K562 (cell line): ENCODE measurements around the gene NT5C3B. TPM values are rescaled to one million over a fixed set of nuclear protein-coding genes. Genes with fewer than 3 reads are reported as not detected.
A peak's percentile ranks its signal among the peaks of the same experiment; 100 is the strongest.

ENCODE experiments used
- ATAC-seq: fragments of 200-7000 bp; cut with Tn5 transposase; 3 replicates; pipeline ENCODE4 v1.9.1; 2020; ENCODE audit warnings: moderate library complexity
- BruUV-seq: library from RNA; stranded (reverse); fragments of 400-500 nt; replicated peaks from 2 replicates; lab custom pipeline; 2021; lab: Mats Ljungman, UMichigan
- CTCF ChIA-PET: fragments of 300-600 bp; formaldehyde crosslinking; extraction: SDS; loops from one replicate; lab custom pipeline; 2021; ENCODE audit warnings: low intra/inter-chr PET ratio; lab: Yijun Ruan, JAX
- POLR2A ChIA-PET: fragments of 300-600, 350-650 bp; sonication (Branson Sonifier 250); formaldehyde crosslinking; extraction: SDS; loops from one replicate; lab custom pipeline; 2021; ENCODE audit warnings: antibody characterized with exemption, inconsistent platforms; lab: Yijun Ruan, JAX
- DNase-seq, 4 experiments: peaks; one replicate each; pipeline versions ENCODE4 v3.0.0 to v3.0.0-alpha.2; 2011 to 2018; ENCODE audit warnings: low spot score in 3 of 4, mixed read lengths in 3 of 4; ENCODE audit errors: extremely low read depth in 1 of 4
- FAIRE-seq: peaks from 2 replicates; lab custom pipeline; 2011; peaks lifted over from hg19 to GRCh38; lab: Jason Lieb, UNC
- H2AFZ ChIP-seq: 2 replicates; pipeline ENCODE4 v1.6.0; 2011; ENCODE audit warnings: low read depth, low read length, control low read depth, inconsistent platforms
- H3K27ac ChIP-seq: fragments of 200-600 bp; 3 replicates; pipeline ENCODE4 v1.8.0; 2011; ENCODE audit warnings: low read depth, mild to moderate bottlenecking, control low read depth, inconsistent platforms, low read length, moderate library complexity, mixed read lengths; ENCODE audit errors: extremely low read depth
- H3K27me3 ChIP-seq, 2 experiments: fragments of 300-600 bp in 1 of 2; 2 replicates in 1 of 2; 3 replicates in 1 of 2; pipeline versions ENCODE4 v1.6.0 to v1.8.0; 2011; ENCODE audit warnings: inconsistent platforms in 2 of 2, low read length in 2 of 2, mild to moderate bottlenecking in 1 of 2, mixed read lengths in 1 of 2, moderate library complexity in 1 of 2; ENCODE audit not compliant: control insufficient read depth in 2 of 2, insufficient read depth in 2 of 2
- H3K36me3 ChIP-seq: fragments of 300-600 bp; 3 replicates; pipeline ENCODE4 v1.8.0; 2011; ENCODE audit warnings: mild to moderate bottlenecking, low read length, inconsistent platforms; ENCODE audit not compliant: control insufficient read depth, insufficient read depth
- H3K4me1 ChIP-seq, 2 experiments: fragments of 200-600 bp in 1 of 2; replicated peaks in 1 of 2; 2 replicates in 1 of 2; 3 replicates in 1 of 2; pipeline versions ENCODE4 v1.5.1 to v1.8.0; 2011; ENCODE audit warnings: inconsistent platforms in 2 of 2, low read length in 2 of 2, mild to moderate bottlenecking in 1 of 2, mixed read lengths in 1 of 2, moderate library complexity in 1 of 2; ENCODE audit not compliant: control insufficient read depth in 2 of 2, insufficient read depth in 2 of 2
- H3K4me2 ChIP-seq: 2 replicates; pipeline ENCODE4 v1.6.1; 2011; ENCODE audit warnings: low read length, control low read depth, inconsistent platforms, mixed read lengths; ENCODE audit not compliant: insufficient read depth
- H3K4me3 ChIP-seq: fragments of 200-600 bp; sonication (generic), shearing (Covaris generic); 2 replicates; pipeline ENCODE4 v1.5.1; 2016; ENCODE audit warnings: control low read depth, inconsistent platforms
- H3K79me2 ChIP-seq: fragments of 200-600 bp; 3 replicates; pipeline ENCODE4 v1.8.0; 2011; ENCODE audit warnings: low read length, inconsistent platforms; ENCODE audit not compliant: control insufficient read depth, insufficient read depth
- H3K9ac ChIP-seq, 2 experiments: 2 replicates each; pipeline versions ENCODE4 v1.6.0 to v1.6.1; 2011; ENCODE audit warnings: low read depth in 2 of 2, low read length in 2 of 2, control low read depth in 1 of 2, inconsistent platforms in 1 of 2, mild to moderate bottlenecking in 1 of 2, mixed read lengths in 1 of 2; ENCODE audit not compliant: insufficient read depth in 1 of 2
- H3K9me1 ChIP-seq: one replicate; pipeline ENCODE4 v1.6.0; 2011; ENCODE audit warnings: inconsistent platforms, mild to moderate bottlenecking, low read length, moderate library complexity; ENCODE audit not compliant: control insufficient read depth, insufficient read depth
- H3K9me3 ChIP-seq: replicated peaks from 2 replicates; pipeline ENCODE4 v1.5.1; 2011; ENCODE audit warnings: low read depth, low read length, inconsistent platforms; ENCODE audit not compliant: control insufficient read depth, insufficient read depth
- H4K20me1 ChIP-seq: replicated peaks from 2 replicates; pipeline ENCODE4 v1.6.1; 2011; ENCODE audit warnings: low read length, inconsistent platforms, mixed read lengths; ENCODE audit not compliant: control insufficient read depth, insufficient read depth
- CHD2 ChIP-seq: IDR thresholded peaks from 2 replicates; pipeline ENCODE4 v1.6.1; 2011; ENCODE audit warnings: low read depth, low read length
- EWSR1 ChIP-seq: fragments of 450-650 bp; IDR thresholded peaks from 2 replicates; pipeline ENCODE4 v1.6.1; 2018; ENCODE audit warnings: borderline replicate concordance, mild to moderate bottlenecking, low read depth, moderate library complexity; ENCODE audit not compliant: partially characterized antibody
- FOXK2 ChIP-seq, 2 experiments: fragments of 450-650 bp; IDR thresholded peaks in 1 of 2; conservative IDR thresholded peaks in 1 of 2; 2 replicates each; pipeline ENCODE4 v1.6.1; 2016; ENCODE audit warnings: low read depth in 2 of 2, mild to moderate bottlenecking in 1 of 2
- HMGN3 ChIP-seq: IDR thresholded peaks from 2 replicates; pipeline ENCODE4 v1.6.1; 2011; ENCODE audit warnings: borderline replicate concordance, low read depth, mild to moderate bottlenecking, mixed read lengths, low read length; ENCODE audit not compliant: insufficient read length; ENCODE audit errors: extremely low read depth
- KAT2B ChIP-seq: IDR thresholded peaks from one replicate; pipeline ENCODE4 v1.6.1; 2012; ENCODE audit warnings: low read depth, mild to moderate bottlenecking, control low read depth, inconsistent platforms, low read length, moderate library complexity
- PCBP2 ChIP-seq: fragments of 200-400 bp; formaldehyde crosslinking; IDR thresholded peaks from 2 replicates; pipeline ENCODE4 v1.6.1; 2018; ENCODE audit warnings: low read length, low read depth, mild to moderate bottlenecking, moderate library complexity; ENCODE audit not compliant: poor library complexity, severe bottlenecking
- PREB ChIP-seq: sonication (generic); formaldehyde crosslinking; IDR thresholded peaks from 2 replicates; pipeline ENCODE4 v1.8.1; 2023; ENCODE audit warnings: mild to moderate bottlenecking, missing genetic modification reagents
- RAD21 ChIP-seq, 2 experiments: fragments of 250-450 bp in 1 of 2; fragments of 450-650 bp in 1 of 2; sonication (Bioruptor Pico) in 1 of 2; formaldehyde crosslinking in 1 of 2; IDR thresholded peaks in 1 of 2; conservative IDR thresholded peaks in 1 of 2; 2 replicates each; pipeline versions ENCODE4 v1.4.0 to v1.8.0; 2020 to 2022; ENCODE audit warnings: mild to moderate bottlenecking in 2 of 2, moderate library complexity in 1 of 2
- RFX1 ChIP-seq: fragments of 450-650 bp; IDR thresholded peaks from 2 replicates; pipeline ENCODE4 v1.6.1; 2016; ENCODE audit warnings: mild to moderate bottlenecking, moderate library complexity
- RFX7 ChIP-seq: fragments of 250-450 bp; sonication (Bioruptor Pico); IDR thresholded peaks from 2 replicates; pipeline ENCODE4 v1.5.1; 2021; ENCODE audit warnings: mild to moderate bottlenecking
- SMAD3 ChIP-seq: fragments of 450-650 bp; formaldehyde crosslinking; conservative IDR thresholded peaks from 2 replicates; pipeline ENCODE4 v1.4.0; 2020; ENCODE audit warnings: mild to moderate bottlenecking
- SMARCC2 ChIP-seq: fragments of 450-650 bp; IDR thresholded peaks from 2 replicates; pipeline ENCODE4 v1.6.1; 2017; ENCODE audit warnings: antibody characterized with exemption, moderate library complexity, mild to moderate bottlenecking, low read depth
- SRSF7 ChIP-seq: fragments of 200-400 bp; formaldehyde crosslinking; optimal IDR thresholded peaks from 2 replicates; pipeline ENCODE3; 2017; ENCODE audit warnings: mild to moderate bottlenecking, low read depth, low read length
- TAL1 ChIP-seq: fragments of 450-650 bp; IDR thresholded peaks from 2 replicates; pipeline ENCODE4 v1.6.1; 2016; ENCODE audit warnings: mild to moderate bottlenecking
- XRCC3 ChIP-seq: fragments of 450-650 bp; IDR thresholded peaks from 2 replicates; pipeline ENCODE4 v1.6.1; 2017; ENCODE audit warnings: mild to moderate bottlenecking, moderate library complexity
- YBX1 ChIP-seq: fragments of 450-650 bp; IDR thresholded peaks from 2 replicates; pipeline ENCODE4 v1.7.1; 2016; ENCODE audit warnings: mild to moderate bottlenecking
- ZNF253 ChIP-seq: fragments of 250-450 bp; sonication (Bioruptor Pico); conservative IDR thresholded peaks from 2 replicates; pipeline ENCODE4 v1.6.1; 2021; ENCODE audit warnings: mild to moderate bottlenecking
- ZNF551 ChIP-seq: fragments of 250-450 bp; sonication (Bioruptor Pico); IDR thresholded peaks from 2 replicates; pipeline ENCODE4 v1.5.0; 2021; ENCODE audit warnings: mild to moderate bottlenecking, moderate library complexity
- ZNF589 ChIP-seq: fragments of 200-800 bp; sonication (Bioruptor generic); IDR thresholded peaks from 2 replicates; pipeline ENCODE4 v1.6.1; 2016; ENCODE audit warnings: low read depth, missing genetic modification characterization, missing compliant biosample characterization
- ZNF695 ChIP-seq: fragments of 450-650 bp; formaldehyde crosslinking; IDR thresholded peaks from 2 replicates; pipeline ENCODE4 v1.4.0; 2020; ENCODE audit warnings: mild to moderate bottlenecking, moderate library complexity
- ZNF696 ChIP-seq: fragments of 250-450 bp; sonication (Bioruptor Pico); conservative IDR thresholded peaks from 2 replicates; pipeline ENCODE4 v1.4.0; 2020; ENCODE audit warnings: mild to moderate bottlenecking, moderate library complexity
- ZNF830 ChIP-seq: fragments of 250-450 bp; sonication (Bioruptor Pico); IDR thresholded peaks from 2 replicates; pipeline ENCODE4 v1.5.0; 2021; ENCODE audit warnings: mild to moderate bottlenecking
- WGBS: fragments of 100-300 bp; shearing (Covaris generic); methylation state at CpG from one replicate; pipeline ENCODE4 v1.1.6; 2016; ENCODE audit warnings: low coverage, mixed read lengths; ENCODE audit not compliant: insufficient coverage; ENCODE audit errors: missing lambda C conversion rate; 5-methylcytosine and 5-hydroxymethylcytosine counted together
- in situ Hi-C: fragments of 300-500 bp; cut with MboI; formaldehyde crosslinking; loops from 4 replicates; pipeline ENCODE4 v1.15.0; 2018; ENCODE audit warnings: inconsistent platforms, mixed read lengths
- intact Hi-C: fragments of 100-400 bp; cut with micrococcal nuclease; formaldehyde crosslinking; loops from 2 replicates; pipeline ENCODE4 v1.14.2; 2022
- polyA plus RNA-seq, 8 experiments: library from polyadenylated mRNA; depleted of rRNA in 4 of 8; stranded (reverse) in 5 of 8; unstranded in 3 of 8; fragments of >200 nt; fragmentation: Nextera tagmentation in 2 of 8; fragmentation: Illumina TruSeq in 1 of 8; extraction: Ambion mirVana in 2 of 8; extraction: Trizol in 1 of 8; gene quantifications; 2 replicates each; pipeline versions ENCODE4 v1.2.1 to v1.2.3, GENCODE V29; 2011 to 2014; ENCODE audit warnings: inconsistent platforms in 1 of 8, missing spikeins in 1 of 8
- total RNA-seq, 7 experiments: library from RNA; depleted of rRNA in 6 of 7; stranded (reverse); fragments of >200 nt in 6 of 7; fragmentation: Illumina TruSeq in 2 of 7; extraction: Trizol in 2 of 7; gene quantifications; 2 replicates each; pipeline versions ENCODE4 v1.2.1 to v1.2.3, GENCODE V29; 2011 to 2021; ENCODE audit warnings: low replicate concordance in 1 of 7

Gene NT5C3B
- total and polyA plus RNA-seq, 9 of the 15 experiments (the other 6 are each of a cell fraction or from before 2014, with no cell fraction given): 2.0 to 166 (median 85.0) TPM

GRCh38 chr17:41864836-41865595 lies 29.0 kb upstream of the NT5C3B start, which contains the start of gene KLHL11:
Gene KLHL11, minus strand, starts transcription at chr17:41865423. Its CDS starts 53 bp downstream, at chr17:41865370.
- peak within 1 kb of the TSS; percentile 79 for H3K4me2 ChIP-seq
- H3K4me1 ChIP-seq: peaks cover 20 to 25% of the 10 kb centered on the region in 2 experiments
- H3K36me3 ChIP-seq: peaks cover 32% of the 10 kb centered on the region
- H3K79me2 ChIP-seq: peaks cover 45% of the 10 kb centered on the region
- peak within 1 kb of the TSS; percentile 81 for H3K27ac ChIP-seq
- BruUV-seq: no TSS peak
- ChIA-PET CTCF (no interaction called here), POLR2A (interaction anchor here (0.6 to 2.3 kb wide), 18 partner anchors 9 to 1314 kb away, joined by 3 to 10 read pairs (median 4); partner anchors contain the start of genes GAST, JUP and KLHL10)
- peaks cover 19% of the 10 kb centered on the region; the same call in 1 of the 2 replicates for H4K20me1 ChIP-seq
- H3K9me1 ChIP-seq: no peaks in the 10 kb centered on the region
- H3K9ac ChIP-seq: peak within 1 kb of the TSS; percentile 91 to 99
- no peaks in the 10 kb centered on the region for H3K9me3 ChIP-seq
- intact Hi-C loops: loop anchor here (2.0 kb wide), 1 partner anchor 78 kb away; the partner anchor contains the start of gene JUP
- FAIRE-seq (no peak), DNase-seq (peak; percentile 87 to 95 (median 90)), ATAC-seq (peak; percentile 98)
- peak within 1 kb of the TSS; percentile 96 for H3K4me3 ChIP-seq
- H3K27me3 ChIP-seq: no peaks in the 10 kb centered on the region
- WGBS: under 1% methylated on average over 68 of the region's 90 CpGs
- in situ Hi-C loops: no loop called here
- peak within 1 kb of the TSS; percentile 93 for H2AFZ ChIP-seq
- no peak for TF ChIP-seq SMAD3 (CRISPR knock-in tag)
- TF ChIP-seq RFX7: no peak
- no peak for TF ChIP-seq YBX1
- no peak for TF ChIP-seq CHD2
- no peak for TF ChIP-seq KAT2B
- TF ChIP-seq TAL1: no peak
- TF ChIP-seq ZNF696 (CRISPR knock-in tag): no peak
- TF ChIP-seq XRCC3: no peak
- TF ChIP-seq ZNF830 (CRISPR knock-in tag): no peak
- TF ChIP-seq EWSR1: no peak
- no peak for TF ChIP-seq FOXK2 (conservative IDR thresholded peaks at IDR 0.05 in 1 of 2, IDR thresholded peaks at IDR 0.05 in 1 of 2; ENCODE audit: low read depth in 2 of 2)
- TF ChIP-seq RAD21 (CRISPR knock-in tag; conservative IDR thresholded peaks at IDR 0.05 in 1 of 2, IDR thresholded peaks at IDR 0.05 in 1 of 2): no peak; a peak in 1 of 4 replicates
- TF ChIP-seq ZNF589 (CRISPR knock-in tag): no peak
- no peak for TF ChIP-seq ZNF695
- no peak for TF ChIP-seq SRSF7
- TF ChIP-seq PCBP2: no peak
- no peak for TF ChIP-seq ZNF253
- TF ChIP-seq SMARCC2: no peak
- TF ChIP-seq PREB (CRISPR knock-in tag): 0 out of 2 replicates have a peak, but pooled peaks have one; percentile 77
- no peak for TF ChIP-seq RFX1
- no peak for TF ChIP-seq HMGN3
- TF ChIP-seq ZNF551 (CRISPR knock-in tag): no peak
